Limb (tissue), 2 donors: ENCODE results near the gene OLA1.

ENCODE experiments used
- DNase-seq, 2 donors: peaks; one replicate each; pipeline ENCODE4 v3.0.0-alpha.2; 2016; ENCODE audit errors: extremely low spot score in 2 of 2

OLA1 gene

DNA sequence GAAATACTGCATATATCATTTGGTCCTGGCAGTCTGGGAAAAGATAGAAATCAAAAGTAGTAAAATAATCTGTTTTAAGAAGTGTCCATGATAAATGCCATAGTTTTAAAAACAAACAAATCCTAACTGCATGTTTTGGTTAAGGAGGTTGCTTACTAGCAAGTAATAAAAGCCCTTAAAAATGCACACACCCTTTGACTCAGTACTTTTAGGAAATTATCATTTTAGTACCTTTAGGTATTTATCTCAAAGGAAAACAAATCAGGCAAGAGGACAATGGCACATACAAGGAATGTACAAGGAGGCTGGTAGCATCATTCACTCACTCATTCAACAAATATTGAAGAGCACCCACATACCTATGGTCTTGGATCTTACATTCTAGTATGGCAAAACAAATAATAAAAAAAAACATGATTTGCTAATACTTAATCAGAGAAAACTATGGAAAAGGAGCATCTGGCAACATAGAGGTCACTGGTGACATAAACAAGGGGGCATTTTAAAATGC is 67.6 kb downstream of the OLA1 start:
- DNase-seq: no peak

DNA sequence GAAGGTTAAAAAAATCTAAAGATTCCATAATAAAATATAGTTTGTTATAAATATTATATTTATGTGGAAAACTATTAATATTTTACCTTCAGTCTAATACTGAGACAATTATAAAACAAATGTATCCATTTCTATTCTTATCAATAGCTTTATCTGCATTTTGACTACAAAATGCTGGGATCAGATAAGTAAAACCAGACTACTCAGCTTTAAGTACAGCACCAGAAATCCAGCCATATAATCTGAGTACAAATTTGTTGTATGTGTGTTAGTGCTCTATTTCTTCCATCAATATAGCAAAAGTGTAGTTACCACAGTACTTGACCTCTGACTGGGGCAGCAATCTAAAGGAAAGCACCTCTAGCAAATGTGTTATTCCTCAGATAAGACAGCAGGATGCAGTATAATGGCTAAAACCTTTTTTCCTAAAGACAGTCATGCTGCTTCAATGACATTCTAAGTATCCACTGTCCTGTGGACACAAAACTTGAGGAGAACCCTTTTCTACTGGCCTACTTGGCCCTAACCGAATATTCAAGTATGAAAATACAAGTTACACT is 68.1 kb downstream of the OLA1 start:
- DNase-seq: no peak

GRCh38 chr2:174177316-174177890 is 70.9 kb downstream of the OLA1 start:
- DNase-seq: no peak

DNA sequence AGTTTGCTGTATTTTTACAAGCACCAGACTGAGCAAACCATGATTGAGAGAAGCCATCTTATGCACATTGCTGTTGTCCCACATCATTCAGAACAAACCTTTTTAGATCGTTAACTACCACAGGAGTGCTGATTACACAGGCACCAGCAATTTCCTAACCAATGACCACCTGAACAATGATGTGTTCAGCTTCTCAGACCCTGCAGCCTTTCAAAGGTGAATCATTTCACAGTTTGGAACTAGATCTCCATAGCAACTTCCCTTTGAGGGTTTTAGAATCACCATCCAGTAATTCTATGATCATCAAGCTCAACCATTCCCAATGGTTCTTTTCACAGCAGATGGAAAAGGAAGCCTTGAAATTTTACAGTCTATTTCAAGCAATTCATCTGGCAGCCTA is 71.4 kb downstream of the OLA1 start:
- no peak for DNase-seq

DNA sequence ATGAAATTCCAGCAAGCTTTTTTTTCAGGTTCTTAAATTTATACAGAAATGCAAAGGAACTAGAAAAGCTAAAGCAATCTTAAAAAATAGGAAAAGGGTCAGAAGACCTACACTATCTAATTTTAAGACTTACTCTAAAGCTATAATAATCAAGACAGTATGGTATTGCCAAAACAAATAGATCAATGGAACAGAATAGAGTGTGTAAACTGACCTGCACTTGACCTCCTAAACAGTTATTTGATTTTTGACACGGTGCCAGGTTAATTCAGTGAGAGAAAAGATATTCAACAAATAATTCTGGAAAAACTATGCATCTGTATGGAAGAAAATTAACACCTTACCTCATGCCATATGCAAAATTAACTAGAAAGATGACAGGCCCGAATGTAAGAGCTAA is 73.6 kb downstream of the OLA1 start:
- no peak for DNase-seq

GRCh38 chr2:174172802-174173355 is 75.5 kb downstream of the OLA1 start:
- DNase-seq: no peak

DNA sequence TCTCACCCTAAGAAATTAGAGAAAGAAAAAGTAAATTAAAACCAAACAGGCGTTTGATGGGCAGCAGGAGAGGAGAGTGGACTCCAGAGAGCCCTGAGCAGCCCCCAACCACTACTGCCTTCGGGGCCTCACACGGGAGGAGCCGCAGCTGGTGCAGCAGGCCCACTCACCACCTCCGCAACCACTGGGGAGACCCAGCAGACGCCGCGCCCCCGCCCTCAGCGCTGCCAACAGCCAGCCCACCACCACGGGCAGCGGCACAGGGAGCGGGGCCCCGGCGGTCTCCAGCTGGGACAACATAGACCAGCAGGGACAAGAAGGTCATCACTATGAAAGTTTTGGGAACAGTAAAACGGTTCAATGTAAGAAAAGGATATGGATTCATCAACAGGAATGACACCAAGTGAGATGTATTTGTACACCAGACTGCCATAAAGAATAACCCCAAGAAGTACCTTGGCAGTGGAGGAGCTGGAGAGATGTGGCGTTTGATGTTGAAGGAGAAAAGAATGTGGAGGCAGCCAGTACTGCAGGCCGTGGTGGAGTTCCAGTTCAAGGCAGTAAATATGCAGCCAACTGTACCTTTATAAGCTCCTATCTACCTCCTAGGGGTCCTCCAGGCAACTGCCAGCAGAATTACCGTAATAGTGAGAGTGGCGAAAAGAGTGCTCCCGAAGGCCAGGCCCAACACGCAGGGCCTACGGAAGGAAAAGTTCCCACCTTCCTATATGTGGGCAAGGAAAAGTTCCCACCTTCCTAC is 76.5 kb downstream of the OLA1 start:
- DNase-seq: no peak

- DNase-seq: no peak
These were observed 79.0 kb downstream of the OLA1 start for GRCh38 chr2:174169372-174169771.

- DNase-seq: no peak
These were observed 82.1 kb downstream of the OLA1 start for GRCh38 chr2:174166261-174166660.

DNA sequence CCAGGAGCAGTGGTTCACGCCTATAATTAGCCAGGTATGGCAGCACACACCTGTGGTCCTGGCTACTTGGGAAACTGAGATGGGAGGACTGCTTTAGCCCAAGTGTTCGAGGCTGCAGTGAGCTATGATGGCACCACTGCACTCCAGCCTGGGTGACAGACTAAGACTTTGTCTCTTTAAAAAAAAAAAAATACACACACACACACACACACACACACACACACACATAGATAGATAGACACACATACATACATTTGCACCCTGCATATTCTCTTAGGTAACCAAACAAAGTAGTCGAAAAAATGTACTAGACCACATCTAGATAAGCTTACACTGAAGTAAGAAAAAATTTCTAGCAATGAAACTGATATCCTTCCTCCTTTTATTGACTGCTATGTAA is 86.8 kb downstream of the OLA1 start:
- DNase-seq: no peak

- DNase-seq: no peak
These were observed 90.3 kb downstream of the OLA1 start for GRCh38 chr2:174158003-174158402.

GRCh38 chr2:174157053-174157452 is 91.3 kb downstream of the OLA1 start:
- no peak for DNase-seq

- DNase-seq: no peak
These were observed 94.3 kb downstream of the OLA1 start for GRCh38 chr2:174153757-174154680.

DNA sequence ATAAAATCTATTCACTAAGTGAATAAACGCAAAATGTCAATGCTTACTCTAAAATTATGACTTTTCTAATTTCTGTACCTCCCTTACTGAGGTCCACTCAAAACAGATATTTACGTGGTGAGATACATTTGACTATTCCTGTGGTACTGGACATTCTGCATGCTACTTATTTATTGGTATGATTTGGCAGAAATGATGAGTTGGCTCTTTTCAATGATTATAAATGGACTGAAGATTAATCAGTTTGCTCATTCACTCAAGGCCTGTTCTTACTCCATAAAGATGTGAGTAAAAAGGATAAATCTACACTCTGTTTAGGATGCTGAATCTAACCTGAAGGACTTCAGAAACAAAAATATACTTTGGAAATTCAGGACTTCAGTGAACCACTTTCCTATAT is 98.8 kb downstream of the OLA1 start:
- DNase-seq: no peak

DNA sequence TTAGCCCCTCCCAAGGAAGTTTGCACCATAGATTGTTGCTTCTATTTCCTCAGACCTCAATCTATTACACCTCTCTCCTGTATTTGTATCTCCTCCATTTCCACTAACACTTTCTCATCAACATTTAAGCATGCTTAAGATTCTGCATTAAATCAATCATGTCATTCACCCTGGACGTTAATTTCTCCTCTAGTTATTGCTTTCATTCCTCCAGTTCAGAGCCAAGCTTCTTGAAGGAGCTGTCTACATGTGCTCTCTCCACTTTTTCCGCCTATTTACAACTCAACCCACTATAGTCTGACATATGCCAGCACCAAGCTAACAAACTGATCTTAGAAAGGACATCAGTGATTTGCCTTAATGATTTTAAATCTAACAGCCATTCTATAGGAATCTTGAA is 99.5 kb downstream of the OLA1 start:
- DNase-seq: no peak

DNA sequence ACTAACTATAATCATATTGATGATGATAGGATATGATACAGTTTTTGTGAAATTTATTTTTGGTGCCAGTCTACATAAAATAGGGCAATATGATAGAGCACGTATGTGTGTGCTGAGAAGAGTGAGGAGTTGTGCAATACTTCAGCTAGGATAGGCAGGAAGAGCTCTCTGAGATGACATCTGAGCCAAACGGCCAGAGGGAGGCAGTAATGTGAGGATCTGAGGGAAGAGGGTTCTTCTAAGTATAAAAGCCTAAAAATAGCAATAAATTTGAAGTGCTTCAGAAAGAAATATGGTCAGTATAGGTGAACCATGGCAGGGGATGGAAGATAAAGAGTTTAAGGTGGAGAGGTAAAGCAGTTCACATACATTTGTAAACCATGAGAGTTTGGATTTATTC is 102.5 kb downstream of the OLA1 start:
- no peak for DNase-seq

- no peak for DNase-seq
These were observed 106.0 kb downstream of the OLA1 start for GRCh38 chr2:174142290-174142689.

DNA sequence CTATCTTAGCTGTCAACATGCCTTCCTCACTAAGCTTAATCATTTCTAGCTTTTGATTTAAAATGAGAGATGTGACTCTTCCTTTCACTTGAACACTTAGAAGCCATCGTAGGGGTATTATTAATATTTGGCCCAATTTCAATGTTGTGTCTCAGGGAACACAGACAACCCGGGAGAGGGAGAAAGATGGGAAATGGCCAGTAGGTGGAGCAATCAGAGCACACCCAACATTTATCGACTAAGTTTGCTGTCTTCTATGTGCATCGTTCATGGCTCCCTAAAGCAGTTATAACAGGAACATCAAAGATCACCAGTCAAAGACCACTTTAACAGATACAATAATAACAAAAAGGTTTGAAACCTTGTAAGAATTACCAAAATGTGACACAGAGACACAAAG is 110.2 kb downstream of the OLA1 start:
- no peak for DNase-seq

- no peak for DNase-seq
These were observed 112.4 kb downstream of the OLA1 start for GRCh38 chr2:174135981-174136380.

DNA sequence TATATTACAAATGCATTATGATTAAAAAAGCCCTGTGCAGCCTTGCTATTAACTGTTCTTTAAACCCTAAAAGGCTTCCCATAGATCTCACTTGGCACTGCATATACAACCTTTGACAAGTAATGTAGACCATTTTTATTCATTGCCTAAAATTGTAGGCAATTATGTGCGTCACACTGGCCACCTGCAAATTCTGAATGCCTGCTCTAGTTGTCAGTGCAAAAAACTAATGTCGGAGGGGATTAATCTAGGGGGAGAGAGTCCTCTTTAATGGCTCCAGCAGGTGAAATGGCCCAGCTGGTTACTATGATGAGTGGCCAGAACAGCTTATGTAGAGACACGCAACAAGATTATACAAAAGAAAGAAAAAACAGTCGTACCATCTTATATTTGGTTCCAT is 123.2 kb downstream of the OLA1 start:
- DNase-seq: no peak

DNA sequence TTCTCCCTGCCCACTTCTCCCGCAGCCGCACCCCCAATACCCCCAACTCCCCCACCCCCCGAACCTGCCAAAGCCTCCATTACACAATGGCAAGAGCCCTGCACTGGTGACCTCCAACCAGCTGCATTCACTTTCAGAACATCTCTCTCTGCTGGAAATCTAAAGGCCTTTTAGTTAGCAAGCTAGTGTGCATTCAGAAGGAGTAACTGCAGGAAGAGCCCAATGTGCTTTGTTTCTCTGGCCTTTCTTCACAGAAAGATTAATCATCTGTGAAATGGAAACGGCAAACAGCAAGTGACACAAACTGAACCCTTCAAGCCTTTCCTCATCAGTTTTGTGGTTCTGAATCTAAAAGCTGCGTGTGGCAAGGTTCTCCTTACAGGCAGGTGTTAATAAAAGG is 124.2 kb downstream of the OLA1 start:
- DNase-seq: no peak

DNA sequence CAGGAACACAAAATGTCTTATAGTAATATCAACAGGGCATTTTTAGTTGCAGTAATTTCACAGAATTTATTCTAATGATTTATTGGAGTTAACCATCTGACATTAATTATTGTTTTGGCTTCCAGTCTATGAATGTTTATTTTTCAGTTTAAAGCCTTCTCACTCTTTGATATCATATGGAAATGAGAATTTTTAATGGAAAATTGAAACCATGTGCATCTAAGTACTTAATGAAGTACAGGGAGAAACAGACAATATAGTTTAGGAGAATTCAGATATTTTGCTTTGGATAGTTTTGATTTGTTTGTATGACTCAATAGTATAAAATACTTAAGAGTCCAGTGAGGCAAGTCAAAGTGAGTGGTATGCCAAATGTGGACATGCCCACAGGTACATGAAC is 126.1 kb downstream of the OLA1 start:
- DNase-seq: no peak
